Endothelial cell of umbilical vein (primary cell): Measurements from ENCODE around the gene OPN1SW.

ENCODE experiments used
- EZH2 ChIP-seq: IDR thresholded peaks from 2 replicates; pipeline ENCODE4 v1.6.1; 2012; ENCODE audit warnings: borderline replicate concordance, low read depth, mild to moderate bottlenecking, moderate library complexity, low read length, inconsistent platforms; ENCODE audit not compliant: severe bottlenecking
- POLR2AphosphoS5 ChIP-seq: IDR thresholded peaks from 2 replicates; pipeline ENCODE4 v1.6.1; 2012; ENCODE audit warnings: low read depth, mild to moderate bottlenecking, control low read depth, low read length, moderate library complexity; ENCODE audit not compliant: insufficient read depth
- TF ChIP-seq, protein P1 (sequence below), 2 donors: IDR thresholded peaks; 1 replicate in 1 of 2; 2 replicates in 1 of 2; pipeline ENCODE4 v1.5.1; 2011; ENCODE audit warnings: low read length in 2 of 2, mild to moderate bottlenecking in 2 of 2, moderate library complexity in 2 of 2, control low read depth in 1 of 2, inconsistent platforms in 1 of 2, low read depth in 1 of 2; ENCODE audit not compliant: insufficient read depth in 1 of 2; ENCODE audit errors: extremely low read depth in 1 of 2
- TF ChIP-seq, protein P2 (sequence below): IDR thresholded peaks from 2 replicates; pipeline ENCODE4 v1.6.1; 2011; ENCODE audit not compliant: insufficient read depth, insufficient read length

DNA sequence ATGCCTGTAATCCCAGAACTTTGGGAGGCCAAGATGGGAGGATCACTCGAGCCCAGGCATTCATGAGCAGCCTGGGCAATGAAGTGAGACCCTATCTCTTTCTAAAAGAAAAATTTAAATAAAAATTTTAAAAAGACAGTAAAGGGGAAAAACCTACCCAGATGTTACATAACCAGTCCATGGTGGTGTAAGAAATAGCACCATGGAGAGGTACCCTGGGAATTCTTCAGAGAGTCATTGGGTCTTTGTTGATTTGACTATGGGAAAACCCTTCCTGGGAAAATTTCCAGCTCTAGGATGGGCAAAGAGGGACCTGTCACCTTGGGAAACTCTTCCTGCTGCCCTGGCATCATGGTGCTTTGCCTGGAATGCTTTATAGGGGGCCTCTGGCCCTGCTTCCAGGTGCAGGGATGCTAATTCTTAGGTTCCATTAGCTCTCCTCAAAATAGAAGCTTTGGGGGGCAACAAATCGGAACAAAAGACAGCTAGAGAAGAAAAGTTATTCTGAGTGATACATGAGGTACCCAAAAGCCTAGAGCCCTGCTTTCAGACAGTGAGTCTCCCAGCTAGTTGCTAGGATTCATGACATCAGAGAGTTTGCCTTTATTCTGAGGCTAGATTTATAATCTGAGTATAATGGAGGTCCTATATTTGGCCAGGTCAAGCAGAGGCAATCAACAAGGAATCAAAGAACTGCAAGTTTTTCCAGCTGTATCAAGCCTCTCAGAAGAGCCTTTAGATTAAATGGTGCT is 26.2 kb upstream of the OPN1SW start:
- no peak for TF ChIP-seq POLR2AphosphoS5
- TF ChIP-seq, protein P1, sequence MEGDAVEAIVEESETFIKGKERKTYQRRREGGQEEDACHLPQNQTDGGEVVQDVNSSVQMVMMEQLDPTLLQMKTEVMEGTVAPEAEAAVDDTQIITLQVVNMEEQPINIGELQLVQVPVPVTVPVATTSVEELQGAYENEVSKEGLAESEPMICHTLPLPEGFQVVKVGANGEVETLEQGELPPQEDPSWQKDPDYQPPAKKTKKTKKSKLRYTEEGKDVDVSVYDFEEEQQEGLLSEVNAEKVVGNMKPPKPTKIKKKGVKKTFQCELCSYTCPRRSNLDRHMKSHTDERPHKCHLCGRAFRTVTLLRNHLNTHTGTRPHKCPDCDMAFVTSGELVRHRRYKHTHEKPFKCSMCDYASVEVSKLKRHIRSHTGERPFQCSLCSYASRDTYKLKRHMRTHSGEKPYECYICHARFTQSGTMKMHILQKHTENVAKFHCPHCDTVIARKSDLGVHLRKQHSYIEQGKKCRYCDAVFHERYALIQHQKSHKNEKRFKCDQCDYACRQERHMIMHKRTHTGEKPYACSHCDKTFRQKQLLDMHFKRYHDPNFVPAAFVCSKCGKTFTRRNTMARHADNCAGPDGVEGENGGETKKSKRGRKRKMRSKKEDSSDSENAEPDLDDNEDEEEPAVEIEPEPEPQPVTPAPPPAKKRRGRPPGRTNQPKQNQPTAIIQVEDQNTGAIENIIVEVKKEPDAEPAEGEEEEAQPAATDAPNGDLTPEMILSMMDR (IDR thresholded peaks at IDR 0.05; ENCODE audit: extremely low read depth in 1 of 2, insufficient read depth in 1 of 2, low read depth in 1 of 2, low read length in 2 of 2) = no peak
- TF ChIP-seq, protein P2, sequence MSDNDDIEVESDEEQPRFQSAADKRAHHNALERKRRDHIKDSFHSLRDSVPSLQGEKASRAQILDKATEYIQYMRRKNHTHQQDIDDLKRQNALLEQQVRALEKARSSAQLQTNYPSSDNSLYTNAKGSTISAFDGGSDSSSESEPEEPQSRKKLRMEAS = no peak
- no peak for TF ChIP-seq EZH2
